OCI-LY7 (cell line): ENCODE results near the gene PKHD1.

Experiments
- CTCF ChIP-seq: fragments of 200-600 bp; sonication (generic); conservative IDR thresholded peaks from 2 replicates; pipeline ENCODE4 v1.5.1; 2014; ENCODE audit warnings: mild to moderate bottlenecking, antibody characterized with exemption, low read length, moderate library complexity, mixed read lengths
- EZH2phosphoT487 ChIP-seq: fragments of 200-600 bp; sonication (generic); IDR thresholded peaks from 2 replicates; pipeline ENCODE4 v1.6.1; 2018; ENCODE audit warnings: low read depth, borderline replicate concordance, mild to moderate bottlenecking, mixed run types, antibody characterized with exemption, low read length, moderate library complexity, mixed read lengths

GRCh38 chr6:51778666-51779065 lies 308.7 kb downstream of the PKHD1 start:
- TF ChIP-seq CTCF (no peak), EZH2phosphoT487 (no peak)
